K562 (cell line): ENCODE measurements around the gene IMMP1L. TPM values are rescaled to one million over a fixed set of nuclear protein-coding genes. Genes with fewer than 3 reads are reported as not detected.
"Not testable (repeated sequence)": the region's sequence is repeated elsewhere in the genome, so short reads cannot be mapped to it uniquely, and the experiment has no call there.

ENCODE experiments used
- ATAC-seq: fragments of 200-7000 bp; cut with Tn5 transposase; 3 replicates; pipeline ENCODE4 v1.9.1; 2020; ENCODE audit warnings: moderate library complexity
- BruUV-seq: library from RNA; stranded (reverse); fragments of 400-500 nt; replicated peaks from 2 replicates; lab custom pipeline; 2021; lab: Mats Ljungman, UMichigan
- CTCF ChIA-PET: fragments of 300-600 bp; formaldehyde crosslinking; extraction: SDS; loops from one replicate; lab custom pipeline; 2021; ENCODE audit warnings: low intra/inter-chr PET ratio; lab: Yijun Ruan, JAX
- POLR2A ChIA-PET: fragments of 300-600, 350-650 bp; sonication (Branson Sonifier 250); formaldehyde crosslinking; extraction: SDS; loops from one replicate; lab custom pipeline; 2021; ENCODE audit warnings: antibody characterized with exemption, inconsistent platforms; lab: Yijun Ruan, JAX
- DNase-seq, 4 experiments: peaks; one replicate each; pipeline versions ENCODE4 v3.0.0 to v3.0.0-alpha.2; 2011 to 2018; ENCODE audit warnings: low spot score in 3 of 4, mixed read lengths in 3 of 4; ENCODE audit errors: extremely low read depth in 1 of 4
- FAIRE-seq: peaks from 2 replicates; lab custom pipeline; 2011; peaks lifted over from hg19 to GRCh38; lab: Jason Lieb, UNC
- H2AFZ ChIP-seq: 2 replicates; pipeline ENCODE4 v1.6.0; 2011; ENCODE audit warnings: low read depth, low read length, control low read depth, inconsistent platforms
- H3K27ac ChIP-seq: fragments of 200-600 bp; 3 replicates; pipeline ENCODE4 v1.8.0; 2011; ENCODE audit warnings: low read depth, mild to moderate bottlenecking, control low read depth, inconsistent platforms, low read length, moderate library complexity, mixed read lengths; ENCODE audit errors: extremely low read depth
- H3K27me3 ChIP-seq, 2 experiments: fragments of 300-600 bp in 1 of 2; 2 replicates in 1 of 2; 3 replicates in 1 of 2; pipeline versions ENCODE4 v1.6.0 to v1.8.0; 2011; ENCODE audit warnings: inconsistent platforms in 2 of 2, low read length in 2 of 2, mild to moderate bottlenecking in 1 of 2, mixed read lengths in 1 of 2, moderate library complexity in 1 of 2; ENCODE audit not compliant: control insufficient read depth in 2 of 2, insufficient read depth in 2 of 2
- H3K36me3 ChIP-seq: fragments of 300-600 bp; 3 replicates; pipeline ENCODE4 v1.8.0; 2011; ENCODE audit warnings: mild to moderate bottlenecking, low read length, inconsistent platforms; ENCODE audit not compliant: control insufficient read depth, insufficient read depth
- H3K4me1 ChIP-seq, 2 experiments: fragments of 200-600 bp in 1 of 2; replicated peaks in 1 of 2; 2 replicates in 1 of 2; 3 replicates in 1 of 2; pipeline versions ENCODE4 v1.5.1 to v1.8.0; 2011; ENCODE audit warnings: inconsistent platforms in 2 of 2, low read length in 2 of 2, mild to moderate bottlenecking in 1 of 2, mixed read lengths in 1 of 2, moderate library complexity in 1 of 2; ENCODE audit not compliant: control insufficient read depth in 2 of 2, insufficient read depth in 2 of 2
- H3K4me2 ChIP-seq: 2 replicates; pipeline ENCODE4 v1.6.1; 2011; ENCODE audit warnings: low read length, control low read depth, inconsistent platforms, mixed read lengths; ENCODE audit not compliant: insufficient read depth
- H3K4me3 ChIP-seq: fragments of 200-600 bp; sonication (generic), shearing (Covaris generic); 2 replicates; pipeline ENCODE4 v1.5.1; 2016; ENCODE audit warnings: control low read depth, inconsistent platforms
- H3K79me2 ChIP-seq: fragments of 200-600 bp; 3 replicates; pipeline ENCODE4 v1.8.0; 2011; ENCODE audit warnings: low read length, inconsistent platforms; ENCODE audit not compliant: control insufficient read depth, insufficient read depth
- H3K9ac ChIP-seq, 2 experiments: 2 replicates each; pipeline versions ENCODE4 v1.6.0 to v1.6.1; 2011; ENCODE audit warnings: low read depth in 2 of 2, low read length in 2 of 2, control low read depth in 1 of 2, inconsistent platforms in 1 of 2, mild to moderate bottlenecking in 1 of 2, mixed read lengths in 1 of 2; ENCODE audit not compliant: insufficient read depth in 1 of 2
- H3K9me1 ChIP-seq: one replicate; pipeline ENCODE4 v1.6.0; 2011; ENCODE audit warnings: inconsistent platforms, mild to moderate bottlenecking, low read length, moderate library complexity; ENCODE audit not compliant: control insufficient read depth, insufficient read depth
- H3K9me3 ChIP-seq: replicated peaks from 2 replicates; pipeline ENCODE4 v1.5.1; 2011; ENCODE audit warnings: low read depth, low read length, inconsistent platforms; ENCODE audit not compliant: control insufficient read depth, insufficient read depth
- H4K20me1 ChIP-seq: replicated peaks from 2 replicates; pipeline ENCODE4 v1.6.1; 2011; ENCODE audit warnings: low read length, inconsistent platforms, mixed read lengths; ENCODE audit not compliant: control insufficient read depth, insufficient read depth
- ZC3H11A ChIP-seq: IDR thresholded peaks from 2 replicates; pipeline ENCODE4 v1.6.1; 2012; ENCODE audit warnings: low read depth, low read length, improper control_type of control experiment
- ZNF174 ChIP-seq: fragments of 250-450 bp; sonication (Bioruptor Pico); IDR thresholded peaks from 2 replicates; pipeline ENCODE4 v1.4.0; 2020; ENCODE audit warnings: mild to moderate bottlenecking
- WGBS: fragments of 100-300 bp; shearing (Covaris generic); methylation state at CpG from one replicate; pipeline ENCODE4 v1.1.6; 2016; ENCODE audit warnings: low coverage, mixed read lengths; ENCODE audit not compliant: insufficient coverage; ENCODE audit errors: missing lambda C conversion rate; 5-methylcytosine and 5-hydroxymethylcytosine counted together
- in situ Hi-C: fragments of 300-500 bp; cut with MboI; formaldehyde crosslinking; loops from 4 replicates; pipeline ENCODE4 v1.15.0; 2018; ENCODE audit warnings: inconsistent platforms, mixed read lengths
- intact Hi-C: fragments of 100-400 bp; cut with micrococcal nuclease; formaldehyde crosslinking; loops from 2 replicates; pipeline ENCODE4 v1.14.2; 2022
- polyA plus RNA-seq, 8 experiments: library from polyadenylated mRNA; depleted of rRNA in 4 of 8; stranded (reverse) in 5 of 8; unstranded in 3 of 8; fragments of >200 nt; fragmentation: Nextera tagmentation in 2 of 8; fragmentation: Illumina TruSeq in 1 of 8; extraction: Ambion mirVana in 2 of 8; extraction: Trizol in 1 of 8; gene quantifications; 2 replicates each; pipeline versions ENCODE4 v1.2.1 to v1.2.3, GENCODE V29; 2011 to 2014; ENCODE audit warnings: inconsistent platforms in 1 of 8, missing spikeins in 1 of 8
- total RNA-seq, 7 experiments: library from RNA; depleted of rRNA in 6 of 7; stranded (reverse); fragments of >200 nt in 6 of 7; fragmentation: Illumina TruSeq in 2 of 7; extraction: Trizol in 2 of 7; gene quantifications; 2 replicates each; pipeline versions ENCODE4 v1.2.1 to v1.2.3, GENCODE V29; 2011 to 2021; ENCODE audit warnings: low replicate concordance in 1 of 7

Gene IMMP1L
- total and polyA plus RNA-seq, 9 of the 15 experiments (the other 6 are each of a cell fraction or from before 2014, with no cell fraction given): 56.0 to 245 (median 169) TPM

GRCh38 chr11:31499576-31500178 is 9.7 kb downstream of the IMMP1L start:
- Histone ChIP-seq H3K36me3 (peaks cover 52% of the 10 kb centered on the region; the same call in 2 of the 3 replicates), H3K9ac (no peak overlapping the region), H3K9me1 (no peaks in the 10 kb centered on the region), H3K27me3 (no peaks in the 10 kb centered on the region), H3K4me2 (no peak overlapping the region), H3K27ac (no peak overlapping the region), H3K79me2 (peaks cover 96% of the 10 kb centered on the region), H3K4me1 (no peaks in the 10 kb centered on the region), H2AFZ (no peak overlapping the region), H3K4me3 (no peak overlapping the region), H4K20me1 (no peaks in the 10 kb centered on the region), H3K9me3 (no peaks in the 10 kb centered on the region)
- ATAC-seq: no peak
- TF ChIP-seq ZNF174 (no peak), ZC3H11A (peak; percentile 23; the same call in 1 of the 2 replicates)
- no TSS peak for BruUV-seq
- 96% methylated on average over 3 of the region's 3 CpGs for WGBS
- intact Hi-C loops: loop anchor here (10.0 kb wide), 1 partner anchor 315 kb away; the partner anchor contains the start of gene PAX6
- in situ Hi-C loops: no loop called here
- DNase-seq: no peak
- no peak for FAIRE-seq
- ChIA-PET CTCF (no interaction called here), POLR2A (interaction anchor here (0.7 to 1.6 kb wide), 2 partner anchors 15 to 369 kb away, joined by 3 to 4 read pairs; no protein-coding TSS in a partner anchor)

- peaks cover 32% of the 10 kb centered on the region; the same call in 2 of the 3 replicates for H3K36me3 ChIP-seq
- ATAC-seq, BruUV-seq, H3K9ac ChIP-seq, H4K20me1 ChIP-seq, H3K4me1 ChIP-seq, intact Hi-C loops, H3K27ac ChIP-seq, H3K9me3 ChIP-seq, FAIRE-seq, H3K4me3 ChIP-seq, H3K9me1 ChIP-seq, CTCF ChIA-PET, in situ Hi-C loops, H3K4me2 ChIP-seq, DNase-seq, H2AFZ ChIP-seq, H3K27me3 ChIP-seq: not testable (repeated sequence)
- POLR2A ChIA-PET: interaction anchor here (0.6 to 0.7 kb wide), 2 partner anchors 29 to 188 kb away, joined by 3 to 4 read pairs; no protein-coding TSS in a partner anchor
- H3K79me2 ChIP-seq: peaks cover 76% of the 10 kb centered on the region
- 90% methylated on average over 4 of the region's 4 CpGs for WGBS
Measured at GRCh38 chr11:31493762-31494161, 15.7 kb downstream of the IMMP1L start.
